Osteoblast (primary cell): ENCODE measurements around the gene ZDHHC5. TPM values are rescaled to one million over a fixed set of nuclear protein-coding genes. Genes with fewer than 3 reads are reported as not detected.

ENCODE experiments used
- DNase-seq: peaks from one replicate; pipeline ENCODE4 v3.0.0; 2011; ENCODE audit warnings: low spot score, mixed read lengths; ENCODE audit not compliant: insufficient read length; ENCODE audit errors: missing footprints
- H2AFZ ChIP-seq: 2 replicates; pipeline ENCODE4 v1.6.0; 2011; ENCODE audit warnings: mild to moderate bottlenecking, low read length
- H3K27ac ChIP-seq: 2 replicates; pipeline ENCODE4 v1.5.1; 2011; ENCODE audit warnings: mild to moderate bottlenecking, low read depth, low read length, moderate library complexity
- H3K27me3 ChIP-seq: 2 replicates; pipeline ENCODE4 v1.6.0; 2012; ENCODE audit warnings: mild to moderate bottlenecking, control low read depth, inconsistent platforms, low read length, moderate library complexity; ENCODE audit not compliant: insufficient read depth
- H3K36me3 ChIP-seq: 2 replicates; pipeline ENCODE4 v1.5.1; 2011; ENCODE audit warnings: mild to moderate bottlenecking, low read length, control low read depth, moderate library complexity; ENCODE audit not compliant: insufficient read depth
- H3K4me1 ChIP-seq: 2 replicates; pipeline ENCODE4 v1.5.1; 2011; ENCODE audit warnings: mild to moderate bottlenecking, low read length, control low read depth, moderate library complexity; ENCODE audit not compliant: insufficient read depth
- H3K4me2 ChIP-seq: 2 replicates; pipeline ENCODE4 v1.6.0; 2011; ENCODE audit warnings: mild to moderate bottlenecking, low read length; ENCODE audit not compliant: insufficient read depth
- H3K4me3 ChIP-seq: fragments of 200-600 bp; sonication (generic); 3 replicates; pipeline ENCODE4 v1.5.1; 2012; ENCODE audit warnings: mild to moderate bottlenecking, low read length, inconsistent platforms; ENCODE audit not compliant: insufficient read depth
- H3K79me2 ChIP-seq: 2 replicates; pipeline ENCODE4 v1.6.0; 2012; ENCODE audit warnings: mild to moderate bottlenecking, low read length, control low read depth, inconsistent platforms; ENCODE audit not compliant: insufficient read depth
- H3K9me3 ChIP-seq: 2 replicates; pipeline ENCODE4 v1.5.1; 2011; ENCODE audit warnings: low read depth, low read length, control low read depth
- H4K20me1 ChIP-seq: 2 replicates; pipeline ENCODE4 v1.6.0; 2012; ENCODE audit warnings: mild to moderate bottlenecking, low read length, control low read depth; ENCODE audit not compliant: insufficient read depth
- CTCF ChIP-seq: IDR thresholded peaks from 2 replicates; pipeline ENCODE4 v1.5.1; 2011; ENCODE audit warnings: mild to moderate bottlenecking, low read depth, low read length, moderate library complexity; ENCODE audit errors: extremely low read depth
- total RNA-seq: library from RNA; depleted of rRNA; stranded (reverse); fragments of >200 nt; gene quantifications from 2 replicates; pipeline ENCODE4 v1.2.3, GENCODE V29; 2012

The ZDHHC5 gene
- total RNA-seq, 1 donor: 48.9 TPM

DNA sequence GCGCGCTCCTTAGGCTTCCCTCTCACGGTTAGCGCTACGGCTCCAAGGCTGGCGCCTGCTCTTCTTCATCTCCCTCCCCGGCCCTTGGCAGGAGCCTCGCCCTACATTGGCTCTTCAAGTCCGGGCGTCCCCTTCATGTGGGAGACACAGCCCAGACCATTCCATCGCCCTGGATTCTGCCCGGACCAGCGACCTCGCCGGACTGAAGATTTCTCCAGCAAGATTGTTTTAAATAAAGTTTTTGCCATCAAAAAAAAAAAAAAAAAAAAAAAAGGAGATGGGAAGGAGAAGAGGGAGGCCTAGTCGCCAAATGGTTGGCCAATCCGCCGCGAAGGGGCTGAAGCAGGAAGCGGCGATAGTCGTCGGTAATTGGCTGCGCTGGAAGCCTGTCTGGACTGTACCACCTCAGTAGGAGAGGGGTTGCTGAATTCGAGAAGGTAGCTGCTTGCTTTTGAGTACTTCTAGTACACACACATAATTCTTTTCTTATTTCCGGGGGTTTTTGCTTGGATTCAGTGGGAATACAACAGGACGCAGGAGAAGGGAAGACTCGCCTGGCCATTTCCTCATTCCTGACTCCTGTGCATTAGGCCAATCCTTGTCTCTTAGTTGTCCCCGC is 688 bp upstream of the ZDHHC5 start:
- peaks cover 20% of the 10 kb centered on the region for H4K20me1 ChIP-seq
- H3K79me2 ChIP-seq: peaks cover 42% of the 10 kb centered on the region
- H3K27ac ChIP-seq: peak overlapping the region; percentile 100
- H3K4me3 ChIP-seq: peak overlapping the region; percentile 97
- TF ChIP-seq CTCF: no peak
- peak overlapping the region; percentile 93 for H2AFZ ChIP-seq
- peak overlapping the region; percentile 89 for H3K4me2 ChIP-seq
- H3K4me1 ChIP-seq: peaks cover 22% of the 10 kb centered on the region
- H3K36me3 ChIP-seq: peaks cover 14% of the 10 kb centered on the region
- no peaks in the 10 kb centered on the region for H3K27me3 ChIP-seq
- H3K9me3 ChIP-seq: no peaks in the 10 kb centered on the region
- DNase-seq: peak; percentile 99

- TF ChIP-seq CTCF: no peak
- Histone ChIP-seq H3K4me3 (peak overlapping the region; percentile 97), H3K36me3 (peaks cover 24% of the 10 kb centered on the region), H3K27me3 (no peaks in the 10 kb centered on the region), H3K4me2 (peak overlapping the region; percentile 95), H3K27ac (peak overlapping the region; percentile 100), H3K79me2 (peaks cover 54% of the 10 kb centered on the region), H3K4me1 (peaks cover 22% of the 10 kb centered on the region), H2AFZ (peak overlapping the region; percentile 89), H3K9me3 (no peaks in the 10 kb centered on the region), H4K20me1 (peaks cover 28% of the 10 kb centered on the region)
- peak; percentile 91 for DNase-seq
Measured at GRCh38 chr11:57668434-57668782, 494 bp downstream of the ZDHHC5 start.

DNA sequence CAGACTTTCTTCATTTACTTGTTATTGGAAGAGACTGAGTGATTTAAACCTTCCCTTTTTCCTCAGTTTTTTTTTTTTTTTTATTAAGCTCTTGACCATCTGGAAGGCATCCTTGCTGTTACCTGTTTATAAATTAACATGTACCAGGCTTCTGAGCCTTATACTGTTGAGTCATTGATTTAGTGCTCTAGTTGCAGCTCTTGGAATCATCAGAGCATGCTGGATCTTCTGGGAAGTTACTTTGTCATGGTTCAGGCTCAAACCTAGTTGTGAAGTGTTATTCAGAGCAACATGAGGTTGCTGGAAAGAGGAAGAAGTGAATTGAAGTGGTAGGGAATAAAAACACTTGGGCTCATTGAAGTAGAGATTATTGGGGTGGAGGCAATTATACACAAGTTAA is 6.3 kb downstream of the ZDHHC5 start:
- Histone ChIP-seq H3K4me1 (peaks cover 7% of the 10 kb centered on the region), H3K27ac (no peak overlapping the region), H3K36me3 (peaks cover 43% of the 10 kb centered on the region), H2AFZ (no peak overlapping the region), H3K4me2 (no peak overlapping the region), H3K9me3 (no peaks in the 10 kb centered on the region), H4K20me1 (peaks cover 34% of the 10 kb centered on the region), H3K4me3 (no peak overlapping the region), H3K27me3 (no peaks in the 10 kb centered on the region), H3K79me2 (peaks cover 91% of the 10 kb centered on the region)
- no peak for DNase-seq
- no peak for TF ChIP-seq CTCF

GRCh38 chr11:57675176-57675941 is 7.4 kb downstream of the ZDHHC5 start:
- Histone ChIP-seq H3K4me3 (no peak overlapping the region), H3K27me3 (no peaks in the 10 kb centered on the region), H2AFZ (no peak overlapping the region), H3K4me1 (peaks cover 11% of the 10 kb centered on the region), H3K79me2 (peaks cover 91% of the 10 kb centered on the region), H3K9me3 (no peaks in the 10 kb centered on the region), H3K27ac (no peak overlapping the region), H4K20me1 (peaks cover 38% of the 10 kb centered on the region), H3K36me3 (peaks cover 43% of the 10 kb centered on the region), H3K4me2 (no peak overlapping the region)
- DNase-seq: no peak
- no peak for TF ChIP-seq CTCF
